Measurements from ENCODE around the gene SF3B2.

DNA sequence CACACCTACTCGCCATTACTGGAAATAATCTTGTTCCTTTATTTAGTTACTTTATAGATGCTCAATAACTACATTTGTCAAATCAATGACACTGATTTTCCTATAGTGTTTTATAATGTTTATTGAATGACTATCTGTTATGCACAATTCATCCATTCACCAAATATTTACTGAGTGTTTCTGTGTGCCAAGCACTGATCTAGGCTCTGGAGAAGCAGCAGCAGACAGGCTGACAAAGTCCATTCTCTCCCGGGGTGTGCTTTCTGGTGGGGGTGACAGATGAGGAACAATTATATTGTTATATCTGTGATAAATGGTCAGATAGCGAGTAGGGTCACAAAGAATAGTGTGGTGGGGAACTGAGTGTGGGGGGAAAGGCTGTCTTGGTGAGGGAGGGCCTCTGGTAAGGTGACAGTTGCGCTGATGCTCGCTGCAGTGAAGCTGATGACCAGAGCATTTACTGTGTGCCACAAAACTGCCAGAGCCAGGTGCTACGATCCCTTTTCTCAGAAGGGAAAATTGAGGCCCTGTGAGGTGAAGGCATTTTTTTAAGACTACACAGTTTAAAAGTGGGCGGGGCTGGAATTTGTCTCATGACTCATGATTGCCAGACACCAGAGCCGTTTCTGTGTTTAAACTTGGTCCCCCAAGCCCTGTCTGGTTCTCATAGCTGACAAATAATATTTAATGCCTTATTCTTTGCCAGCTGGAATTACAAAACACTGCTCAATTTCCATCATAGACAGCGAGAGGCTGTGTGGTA is 28.1 kb downstream of the SF3B2 start:
- TF ChIP-seq, protein P1, sequence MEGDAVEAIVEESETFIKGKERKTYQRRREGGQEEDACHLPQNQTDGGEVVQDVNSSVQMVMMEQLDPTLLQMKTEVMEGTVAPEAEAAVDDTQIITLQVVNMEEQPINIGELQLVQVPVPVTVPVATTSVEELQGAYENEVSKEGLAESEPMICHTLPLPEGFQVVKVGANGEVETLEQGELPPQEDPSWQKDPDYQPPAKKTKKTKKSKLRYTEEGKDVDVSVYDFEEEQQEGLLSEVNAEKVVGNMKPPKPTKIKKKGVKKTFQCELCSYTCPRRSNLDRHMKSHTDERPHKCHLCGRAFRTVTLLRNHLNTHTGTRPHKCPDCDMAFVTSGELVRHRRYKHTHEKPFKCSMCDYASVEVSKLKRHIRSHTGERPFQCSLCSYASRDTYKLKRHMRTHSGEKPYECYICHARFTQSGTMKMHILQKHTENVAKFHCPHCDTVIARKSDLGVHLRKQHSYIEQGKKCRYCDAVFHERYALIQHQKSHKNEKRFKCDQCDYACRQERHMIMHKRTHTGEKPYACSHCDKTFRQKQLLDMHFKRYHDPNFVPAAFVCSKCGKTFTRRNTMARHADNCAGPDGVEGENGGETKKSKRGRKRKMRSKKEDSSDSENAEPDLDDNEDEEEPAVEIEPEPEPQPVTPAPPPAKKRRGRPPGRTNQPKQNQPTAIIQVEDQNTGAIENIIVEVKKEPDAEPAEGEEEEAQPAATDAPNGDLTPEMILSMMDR (IDR thresholded peaks at IDR 0.05) = no peak
- TF ChIP-seq POLR2A (IDR thresholded peaks at IDR 0.05) = no peak
